Stimulated activated CD4-positive, alpha-beta T cell treated with anti-CD3 and anti-CD28 coated beads, Interleukin-15, amount 100 ng/mL, for 1 hour (primary cell): ENCODE measurements around the gene MED27.

Experiments used
- DNase-seq, 2 donors: peaks; one replicate each; pipeline ENCODE4 v3.0.0-alpha.2; 2020; ENCODE audit warnings: low read depth in 1 of 2, low spot score in 1 of 2

Gene MED27

GRCh38 chr9:132044176-132044875 lies 35.3 kb downstream of the MED27 start:
- DNase-seq = no peak

DNA sequence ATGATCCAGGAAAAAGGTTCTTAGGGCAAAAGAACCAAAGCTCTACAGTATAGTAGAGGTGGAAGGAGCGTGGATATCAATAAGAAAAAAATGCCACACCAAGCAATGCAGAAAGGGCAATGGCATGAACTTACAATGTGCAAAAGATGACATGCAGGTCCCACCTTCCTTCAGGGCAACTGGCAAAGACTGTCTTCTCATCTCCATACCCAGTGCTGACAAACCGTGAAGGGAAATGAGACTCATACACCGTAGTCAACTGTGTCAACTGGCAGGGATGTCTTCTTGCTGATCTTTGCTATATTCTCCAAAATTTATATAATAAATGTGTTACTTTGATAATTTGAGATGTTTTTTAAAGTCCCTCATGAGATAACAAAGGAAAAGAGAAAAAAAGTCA lies 36.0 kb downstream of the MED27 start:
- DNase-seq = no peak

GRCh38 chr9:132042324-132042723 lies 37.3 kb downstream of the MED27 start:
- DNase-seq = no peak

GRCh38 chr9:132041798-132042197 lies 37.9 kb downstream of the MED27 start:
- DNase-seq = no peak

- DNase-seq = no peak
Measured at GRCh38 chr9:132040808-132041207, 38.9 kb downstream of the MED27 start.

- no peak for DNase-seq
Measured at GRCh38 chr9:132040246-132040645, 39.4 kb downstream of the MED27 start.

DNA sequence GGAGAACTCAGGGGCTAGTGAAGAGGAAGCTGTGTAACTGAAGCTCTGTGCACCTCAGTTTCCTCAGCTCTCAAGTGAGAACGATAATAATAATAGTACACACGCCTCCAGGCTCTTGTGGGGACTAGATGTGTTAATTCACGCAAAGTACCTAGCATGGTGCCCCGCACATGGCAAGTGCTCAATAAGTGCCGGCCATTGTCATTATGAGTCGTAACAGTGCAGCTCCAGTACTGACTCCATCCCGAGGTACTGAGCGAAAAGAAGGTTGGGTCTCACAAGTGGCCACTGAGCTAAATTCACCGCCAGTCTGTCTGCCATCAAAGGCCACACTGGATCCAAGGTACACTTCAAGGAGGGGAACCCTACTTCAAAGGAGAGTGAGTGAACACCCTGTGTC lies 40.4 kb downstream of the MED27 start:
- no peak for DNase-seq

DNA sequence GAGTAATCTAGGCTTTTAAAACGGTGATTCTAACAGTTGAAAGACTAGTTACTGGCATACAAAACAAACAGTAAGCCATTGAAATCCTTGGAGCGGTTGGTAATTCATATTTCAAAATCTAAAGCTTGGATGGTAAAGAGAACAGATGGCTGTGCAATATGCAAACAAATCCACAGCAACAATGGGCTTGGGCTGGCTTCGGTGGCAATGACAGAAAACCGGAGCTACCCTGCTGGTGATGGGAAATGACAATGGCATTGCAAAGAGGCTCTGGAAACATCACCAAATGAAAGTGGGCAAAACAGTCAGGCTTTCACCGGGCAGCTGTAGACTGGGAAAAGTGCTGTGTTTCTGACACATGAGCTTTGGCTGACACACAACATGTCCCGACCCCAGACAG lies 42.2 kb downstream of the MED27 start:
- no peak for DNase-seq

- DNase-seq = no peak
Measured at GRCh38 chr9:132036521-132036920, 43.1 kb downstream of the MED27 start.

DNA sequence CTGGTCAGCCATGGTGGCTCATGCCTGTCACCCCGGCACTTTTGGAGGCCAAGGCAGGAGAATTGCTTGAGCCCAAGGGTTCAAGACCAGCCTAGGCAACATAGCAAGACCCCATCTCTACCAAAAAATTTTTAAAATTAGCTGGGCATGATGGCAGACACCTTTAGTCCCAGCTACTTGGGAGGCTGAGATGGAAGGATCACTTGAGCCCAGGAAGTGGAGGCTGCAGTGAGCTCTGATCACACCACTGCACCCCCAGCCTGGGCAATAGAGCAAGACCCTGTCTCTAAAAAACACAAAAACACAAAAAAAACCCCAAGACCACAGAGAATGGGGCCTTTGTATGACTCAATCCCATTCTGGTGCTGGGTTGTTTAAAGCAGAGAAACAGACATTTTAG lies 44.0 kb downstream of the MED27 start:
- DNase-seq = no peak

DNA sequence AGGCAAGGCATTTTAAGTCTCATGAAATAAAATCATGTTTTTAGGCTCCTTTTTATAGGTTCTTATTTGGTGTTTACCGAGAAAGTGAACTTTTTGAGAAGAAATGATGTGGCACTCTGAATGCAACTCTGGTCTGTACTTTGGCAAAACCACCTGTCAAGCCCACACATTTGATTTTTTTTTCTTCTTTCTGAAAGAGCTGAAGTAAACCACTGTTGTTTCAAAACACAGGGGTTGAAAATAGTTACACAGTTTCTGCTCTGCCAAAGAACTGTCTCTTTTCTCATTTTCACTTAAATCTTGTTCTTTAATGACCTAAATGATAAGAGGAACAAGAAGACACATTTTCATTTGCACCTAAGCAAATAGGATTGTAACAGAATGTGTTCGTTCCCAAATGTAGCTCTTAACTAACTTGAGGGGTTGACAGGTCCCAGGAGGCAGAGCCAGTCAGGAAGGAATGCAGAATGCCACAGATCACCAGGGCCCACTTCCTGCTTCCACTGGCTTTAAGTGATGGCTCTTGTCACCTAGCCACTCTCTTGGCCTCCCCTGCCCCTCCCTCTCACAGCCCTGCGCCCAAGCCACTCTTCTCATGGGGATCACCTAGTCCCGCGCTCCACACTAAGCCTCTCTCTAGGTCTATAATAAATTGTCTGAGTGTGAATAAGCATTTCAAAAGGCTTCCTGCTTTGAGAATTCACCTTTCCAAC lies 47.3 kb downstream of the MED27 start:
- no peak for DNase-seq

DNA sequence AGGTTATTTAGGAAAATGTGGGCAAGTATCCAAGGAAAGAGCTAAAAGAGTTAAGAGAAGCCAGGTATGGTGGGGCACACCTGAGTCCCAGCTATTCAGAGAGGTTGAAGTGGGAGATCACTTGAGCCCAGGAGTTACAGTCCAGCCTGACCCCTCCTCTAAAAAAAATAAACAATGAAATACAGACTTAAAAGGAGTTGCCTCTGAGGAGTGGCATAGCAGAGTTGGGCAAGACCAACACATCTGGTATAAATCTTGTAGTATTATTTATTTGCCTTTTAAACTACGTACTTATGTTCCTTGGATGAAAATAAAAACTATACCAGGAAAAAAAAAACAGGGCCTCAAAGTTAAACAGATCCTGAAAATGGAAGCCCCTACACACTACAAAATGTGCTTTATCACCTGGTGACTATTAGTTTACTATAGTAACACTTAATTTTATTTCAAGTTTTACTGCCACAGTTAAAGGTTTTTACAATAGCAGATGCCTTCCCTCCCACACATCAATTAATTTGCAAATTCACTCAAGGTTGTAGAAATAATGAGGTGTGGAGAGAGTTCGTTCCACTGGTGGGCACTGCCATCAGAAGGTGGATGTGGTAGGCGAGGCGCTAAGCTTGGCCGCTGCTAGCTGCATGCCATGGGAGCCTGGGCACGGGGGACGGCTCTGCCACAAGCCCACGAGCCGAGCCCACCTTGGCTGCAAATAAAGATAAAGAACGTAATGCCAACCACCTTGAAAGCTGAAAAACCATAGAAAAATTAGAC lies 48.0 kb downstream of the MED27 start:
- DNase-seq = no peak

DNA sequence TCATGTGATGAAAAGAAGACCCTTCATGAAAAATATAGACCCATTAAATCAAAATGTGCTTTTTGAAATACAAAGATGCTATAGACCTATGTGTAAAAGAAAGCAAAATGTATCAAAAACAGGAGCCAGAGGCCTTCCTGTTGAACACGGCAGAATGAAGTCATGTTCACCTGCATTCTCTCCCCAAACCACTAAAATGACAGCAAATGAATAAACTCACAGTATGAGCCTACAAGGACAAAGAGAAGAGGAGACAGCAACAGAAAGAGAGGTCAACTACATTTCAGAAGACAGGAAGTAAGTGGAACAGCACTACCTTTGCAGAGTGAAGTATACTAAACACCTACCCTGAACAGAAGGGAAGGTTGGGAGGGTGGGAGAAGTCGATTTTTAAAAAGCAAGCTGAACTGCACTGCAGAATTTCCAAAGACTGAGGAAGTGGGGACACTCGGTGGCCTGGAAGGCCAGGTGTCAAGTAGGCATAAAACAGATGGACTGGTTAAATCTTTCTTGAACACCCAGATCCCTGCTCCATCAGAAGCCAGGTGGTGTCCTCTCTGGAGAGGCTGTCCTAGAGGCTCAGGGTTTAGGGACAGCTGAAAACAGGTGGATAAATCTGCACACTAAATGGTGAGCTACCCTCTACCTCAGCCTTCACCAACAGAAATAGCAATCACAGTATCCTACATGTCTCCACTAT lies 48.9 kb downstream of the MED27 start:
- DNase-seq = no peak

DNA sequence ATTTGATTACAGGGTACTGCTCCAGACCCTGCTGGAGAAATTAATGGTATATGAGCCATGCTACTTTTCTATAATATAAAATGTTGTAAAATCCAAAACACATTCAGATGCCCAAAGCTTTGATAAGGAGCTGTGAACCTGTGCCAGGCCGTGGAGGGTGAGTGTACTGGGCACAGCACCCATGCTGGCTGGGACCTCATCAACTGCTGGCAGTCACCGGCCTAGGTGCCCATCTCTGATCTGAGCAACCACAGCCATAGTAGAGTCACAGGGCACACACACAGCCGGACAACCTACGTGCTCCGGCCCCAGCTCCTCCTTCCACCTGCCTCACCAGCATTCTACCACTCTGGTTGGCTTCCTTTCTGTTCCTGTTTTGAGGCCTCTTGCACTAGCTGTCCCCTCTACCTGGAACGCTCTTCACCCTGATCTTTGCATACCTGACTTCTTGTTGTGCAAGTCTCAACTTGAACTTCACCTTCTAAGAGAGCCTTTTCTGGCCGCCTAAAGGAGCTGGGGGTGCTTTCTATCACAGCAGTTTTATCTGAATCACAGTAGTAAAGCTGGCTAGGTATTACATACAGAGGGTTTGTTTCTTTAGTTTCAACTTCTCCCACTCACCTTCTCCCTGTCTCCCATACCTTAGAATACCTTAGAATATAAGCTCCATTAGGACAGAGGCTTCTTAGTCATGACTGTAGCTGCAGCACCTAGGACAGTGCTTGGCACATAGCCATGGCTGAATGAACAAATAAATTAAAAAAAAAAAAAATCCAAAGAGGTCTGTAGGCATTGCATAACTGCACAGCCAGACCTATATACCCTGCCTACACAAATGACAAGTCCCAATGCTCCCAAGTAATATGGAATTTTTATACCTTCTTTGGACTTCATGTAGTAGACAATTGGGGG lies 51.7 kb downstream of the MED27 start:
- DNase-seq = no peak

DNA sequence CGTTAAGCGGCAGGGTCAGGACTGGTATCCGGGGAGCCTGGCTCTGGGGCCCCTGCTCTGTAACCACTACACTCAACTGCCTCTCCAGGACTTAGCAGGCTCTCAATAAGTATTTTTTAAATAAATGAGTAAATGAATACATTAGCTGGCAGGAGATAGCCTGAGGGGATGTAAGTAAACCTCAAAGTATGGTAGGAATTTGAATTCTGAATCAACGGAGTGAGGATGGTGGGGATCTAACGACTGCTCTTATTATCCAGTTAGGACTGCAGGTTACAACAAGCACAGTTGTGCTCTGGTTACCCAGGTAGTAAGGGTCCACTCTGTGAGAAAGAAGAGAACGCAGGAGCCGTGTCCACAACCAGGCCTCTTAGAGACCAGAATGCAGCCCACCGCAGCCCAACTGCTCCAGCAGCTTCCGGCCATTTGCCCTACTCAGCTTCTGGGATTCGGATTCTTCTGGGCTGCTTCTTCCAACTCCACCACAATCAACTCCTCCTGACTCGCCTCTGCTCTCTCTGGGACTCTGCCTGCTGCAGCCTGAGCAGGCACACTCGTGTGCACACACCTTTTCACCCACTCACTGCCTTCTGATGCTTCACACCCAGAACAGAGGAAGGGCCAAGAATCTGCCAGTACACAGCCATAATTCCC lies 52.6 kb downstream of the MED27 start:
- no peak for DNase-seq

- DNase-seq = no peak
Measured at GRCh38 chr9:132025766-132026165, 53.9 kb downstream of the MED27 start.

- DNase-seq = no peak
Measured at GRCh38 chr9:132024589-132024988, 55.1 kb downstream of the MED27 start.

GRCh38 chr9:132023419-132024180 lies 56.1 kb downstream of the MED27 start:
- no peak for DNase-seq

DNA sequence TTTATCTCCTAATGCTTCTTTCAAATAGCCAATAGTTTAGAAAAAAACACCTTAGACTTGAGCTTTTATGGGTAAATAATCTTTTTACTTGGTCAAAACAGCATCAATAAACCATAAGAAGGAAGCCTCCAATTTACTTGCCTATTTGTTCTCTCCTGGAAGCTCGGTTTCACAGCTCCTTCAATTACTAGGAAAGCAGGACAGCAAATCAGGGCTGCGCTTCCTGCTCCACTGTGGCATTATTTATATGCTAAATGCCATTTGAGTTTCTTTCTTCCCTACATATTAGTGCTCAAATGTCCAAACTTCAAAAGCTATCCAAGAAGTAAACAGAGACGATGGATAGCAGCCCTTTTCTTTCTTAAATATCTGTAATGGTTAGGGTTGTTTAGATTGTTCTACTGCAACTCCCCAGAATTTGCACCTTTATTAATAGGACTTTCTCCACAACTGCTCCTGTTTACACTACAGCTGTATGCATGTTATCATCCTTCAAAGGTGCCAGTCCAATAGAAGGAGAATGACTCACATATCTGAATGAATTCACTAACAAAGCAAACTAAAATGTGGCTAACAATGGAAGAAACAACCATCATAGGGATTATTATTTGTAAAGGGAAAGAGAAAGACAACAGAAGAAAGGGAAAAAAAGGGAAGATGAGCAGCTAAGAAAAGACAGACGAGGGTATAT lies 58.7 kb downstream of the MED27 start:
- no peak for DNase-seq
